GM19372 (cell line): ENCODE results near the gene CYP4B1.

Experiments
- ATAC-seq: cut with Tn5 transposase; IDR thresholded peaks from one replicate; pipeline ENCODE4 v1.9.1; 2021; ENCODE audit warnings: mild to moderate bottlenecking, low read depth, moderate library complexity; ENCODE audit not compliant: unreplicated experiment

Gene CYP4B1

GRCh38 chr1:46790446-46791101, 8.3 kb upstream of the CYP4B1 start:
- no peak for ATAC-seq

- no peak for ATAC-seq
Measured at GRCh38 chr1:46793126-46793525, 5.7 kb upstream of the CYP4B1 start.

GRCh38 chr1:46797696-46798470, 963 bp upstream of the CYP4B1 start:
- no peak for ATAC-seq

GRCh38 chr1:46800742-46801141, 1.9 kb downstream of the CYP4B1 start:
- no peak for ATAC-seq

- ATAC-seq, result no peak
Measured at GRCh38 chr1:46801323-46802055, 2.6 kb downstream of the CYP4B1 start.

- no peak for ATAC-seq
Measured at GRCh38 chr1:46802081-46802480, 3.2 kb downstream of the CYP4B1 start.

- no peak for ATAC-seq
Measured at GRCh38 chr1:46802901-46803574, 4.2 kb downstream of the CYP4B1 start.

GRCh38 chr1:46804027-46804889, 5.4 kb downstream of the CYP4B1 start:
- ATAC-seq, result no peak

GRCh38 chr1:46804926-46805325, 6.1 kb downstream of the CYP4B1 start:
- no peak for ATAC-seq

GRCh38 chr1:46805755-46806154, 6.9 kb downstream of the CYP4B1 start:
- no peak for ATAC-seq

- ATAC-seq, result no peak
Measured at GRCh38 chr1:46806196-46807020, 7.6 kb downstream of the CYP4B1 start.

GRCh38 chr1:46807046-46807972, 8.5 kb downstream of the CYP4B1 start:
- no peak for ATAC-seq

GRCh38 chr1:46809071-46809470, 10.2 kb downstream of the CYP4B1 start:
- ATAC-seq, result no peak

- ATAC-seq, result no peak
Measured at GRCh38 chr1:46809904-46810303, 11.1 kb downstream of the CYP4B1 start.

GRCh38 chr1:46810596-46810995, 11.8 kb downstream of the CYP4B1 start:
- ATAC-seq, result no peak

GRCh38 chr1:46811053-46811452, 12.2 kb downstream of the CYP4B1 start:
- no peak for ATAC-seq

- ATAC-seq, result no peak
Measured at GRCh38 chr1:46812065-46812963, 13.5 kb downstream of the CYP4B1 start.
